Spleen (tissue), 11 donors: ENCODE data around the gene GMCL2. TPM values are rescaled to one million over a fixed set of nuclear protein-coding genes. Genes with fewer than 3 reads are reported as not detected.

Experiments
- DNase-seq: peaks from one replicate; pipeline ENCODE4 v3.0.0-alpha.2; 2020
- H3K27ac ChIP-seq, 8 donors: fragments of 200-600 bp; sonication (generic) in 7 of 8; 1 replicate in 4 of 8; 2 replicates in 4 of 8; pipeline versions ENCODE4 v1.5.0 to v1.8.0; 2016 to 2021; ENCODE audit warnings: inconsistent platforms in 4 of 8, mild to moderate bottlenecking in 4 of 8, moderate library complexity in 1 of 8
- H3K27me3 ChIP-seq, 7 donors: fragments of 200-600 bp; sonication (generic) in 6 of 7; replicated peaks in 1 of 7; 1 replicate in 4 of 7; 2 replicates in 3 of 7; pipeline versions ENCODE4 v1.5.0 to v1.8.0; 2016 to 2021; ENCODE audit warnings: inconsistent platforms in 3 of 7, mild to moderate bottlenecking in 1 of 7
- H3K36me3 ChIP-seq, 6 donors: fragments of 200-600 bp; sonication (generic) in 5 of 6; 1 replicate in 4 of 6; 2 replicates in 2 of 6; pipeline versions ENCODE4 v1.5.0 to v1.8.0; 2016 to 2021; ENCODE audit warnings: inconsistent platforms in 2 of 6
- H3K4me1 ChIP-seq, 6 donors: fragments of 200-600 bp; sonication (generic) in 5 of 6; 1 replicate in 3 of 6; 2 replicates in 3 of 6; pipeline versions ENCODE4 v1.5.0 to v1.8.0; 2016 to 2021; ENCODE audit warnings: inconsistent platforms in 3 of 6
- H3K4me3 ChIP-seq, 8 donors: fragments of 200-600 bp; sonication (generic) in 7 of 8; 1 replicate in 4 of 8; 2 replicates in 4 of 8; pipeline versions ENCODE4 v1.5.0 to v1.8.0; 2016 to 2021; ENCODE audit warnings: inconsistent platforms in 4 of 8, mild to moderate bottlenecking in 4 of 8, moderate library complexity in 2 of 8
- H3K9me3 ChIP-seq, 8 donors: fragments of 200-600 bp; sonication (generic) in 7 of 8; 1 replicate in 4 of 8; 2 replicates in 4 of 8; pipeline versions ENCODE4 v1.5.0 to v1.8.0; 2016 to 2021; ENCODE audit warnings: inconsistent platforms in 4 of 8
- CTCF ChIP-seq, 11 experiments: fragments of 200-600 bp in 7 of 11; fragments of 450-650 bp in 4 of 11; sonication (generic) in 4 of 11; IDR thresholded peaks in 8 of 11; conservative IDR thresholded peaks in 3 of 11; 1 replicate in 7 of 11; 2 replicates in 4 of 11; pipeline versions ENCODE4 v1.4.0 to v1.8.0; 2016 to 2021; ENCODE audit warnings: antibody characterized with exemption in 11 of 11, inconsistent platforms in 4 of 11, mild to moderate bottlenecking in 1 of 11
- POLR2A ChIP-seq, 3 donors: fragments of 450-650 bp; IDR thresholded peaks; one replicate each; pipeline ENCODE4 v1.5.1; 2017; ENCODE audit warnings: antibody characterized with exemption in 3 of 3, mild to moderate bottlenecking in 1 of 3
- POLR2AphosphoS5 ChIP-seq, 3 donors: sonication (generic); formaldehyde crosslinking; IDR thresholded peaks; one replicate each; pipeline ENCODE4 v1.5.1; 2017; ENCODE audit warnings: antibody characterized with exemption in 3 of 3
- WGBS, 5 donors: extraction: QIAGEN DNeasy Blood & Tissue Kit in 3 of 5; methylation state at CpG; one replicate each; pipeline versions ENCODE4 v1.1.5 to v1.1.7; 2013 to 2018; 5-methylcytosine and 5-hydroxymethylcytosine counted together
- intact Hi-C: fragments of 100-400 bp; cut with DNase I; formaldehyde crosslinking; loops from one replicate; pipeline ENCODE4 v1.15.0; 2023; ENCODE audit warnings: low total_unique reads
- polyA plus RNA-seq, 3 donors: library from polyadenylated mRNA; stranded (reverse); fragments of 200-250 nt; gene quantifications; one replicate each; pipeline ENCODE4 v1.2.1, GENCODE V29; 2013
- total RNA-seq, 7 donors: library from RNA; depleted of rRNA in 3 of 7; stranded (reverse); fragments of >200 nt in 3 of 7; fragmentation: NEBNext Ultra II Directional in 4 of 7; extraction: Animal tissue kit (Norgen Biotek cat#: 25700) in 4 of 7; gene quantifications; one replicate each; pipeline versions ENCODE4 v1.1.0 to v1.2.1, GENCODE V29; 2016 to 2021
- donor health status: healthy with polysubstance abuse.
- donor health status: DM: no; HTN: no; CAD: no; lungs with moderate emphysema.
- donor health status: DM: no; HTN: no; CAD: no.
- donor health status: Bipolar disorder and iron deficiency.
- donor health status: healthy.
- donor health status: DM: no; HTN: no; CAD: no.
- donor health status: DM: yes; HTN: yes; CAD: no.

The GMCL2 gene
- total and polyA plus RNA-seq, 10 donors: 0.03 TPM; not detected in 9

- intact Hi-C loops: no loop called here
- Histone ChIP-seq H3K4me3 (no peak overlapping the region), H3K9me3 (no peaks in the 10 kb centered on the region), H3K4me1 (peaks cover 0 to 32% (median 16%) of the 10 kb centered on the region in 6 donors), H3K27me3 (peaks cover 0 to 16% (median 0%) of the 10 kb centered on the region in 7 donors), H3K27ac (no peak overlapping the region), H3K36me3 (no peaks in the 10 kb centered on the region)
- 75 to 89% (median 80%) methylated on average over 8 of the region's 8 CpGs for WGBS, 5 donors
- DNase-seq: no peak
- TF ChIP-seq POLR2AphosphoS5 (IDR thresholded peaks at IDR 0.05) (no peak), CTCF (IDR thresholded peaks at IDR 0.05 in 8 of 11, conservative IDR thresholded peaks at IDR 0.05 in 3 of 11) (peak in 6 of 11 experiments; percentile 21 to 50 (median 32))
Observed at GRCh38 chr5:178196986-178197385, 9.8 kb upstream of the GMCL2 start.

- H3K4me3 ChIP-seq: no peak overlapping the region
- intact Hi-C loops: no loop called here
- no peak for TF ChIP-seq POLR2AphosphoS5 (IDR thresholded peaks at IDR 0.05)
- WGBS, 5 donors: 90 to 95% (median 94%) methylated on average over 7 of the region's 7 CpGs
- no peaks in the 10 kb centered on the region for H3K36me3 ChIP-seq
- H3K4me1 ChIP-seq: peaks cover 0 to 26% (median 10%) of the 10 kb centered on the region in 6 donors
- no peaks in the 10 kb centered on the region for H3K9me3 ChIP-seq
- DNase-seq: no peak
- no peak overlapping the region for H3K27ac ChIP-seq
- H3K27me3 ChIP-seq: peaks cover 0 to 22% (median 0%) of the 10 kb centered on the region in 7 donors
Observed at GRCh38 chr5:178196281-178196812, 9.2 kb upstream of the GMCL2 start.

GRCh38 chr5:178194026-178194425 is 6.9 kb upstream of the GMCL2 start:
- Histone ChIP-seq H3K27me3 (peaks cover 0 to 32% (median 0%) of the 10 kb centered on the region in 7 donors), H3K9me3 (no peaks in the 10 kb centered on the region), H3K4me3 (no peak overlapping the region), H3K27ac (no peak overlapping the region), H3K36me3 (no peaks in the 10 kb centered on the region), H3K4me1 (peaks cover 0 to 21% (median 8%) of the 10 kb centered on the region in 6 donors)
- DNase-seq: no peak
- intact Hi-C loops: no loop called here
- WGBS, 5 donors: 10 to 18% (median 13%) methylated on average over 6 to 7 of the region's 7 CpGs
- no peak for TF ChIP-seq POLR2A (IDR thresholded peaks at IDR 0.05)
- TF ChIP-seq POLR2AphosphoS5 (IDR thresholded peaks at IDR 0.05): no peak
- TF ChIP-seq CTCF (IDR thresholded peaks at IDR 0.05 in 8 of 11, conservative IDR thresholded peaks at IDR 0.05 in 3 of 11): no peak

- WGBS, 5 donors: 46 to 61% (median 49%) methylated on average over 8 of the region's 8 CpGs
- DNase-seq: no peak
- intact Hi-C loops: no loop called here
- no peaks in the 10 kb centered on the region for H3K36me3 ChIP-seq
- H3K9me3 ChIP-seq: no peaks in the 10 kb centered on the region
- peaks cover 0 to 19% (median 8%) of the 10 kb centered on the region in 6 donors for H3K4me1 ChIP-seq
- H3K27ac ChIP-seq: no peak overlapping the region
- TF ChIP-seq POLR2A (IDR thresholded peaks at IDR 0.05) (no peak), CTCF (IDR thresholded peaks at IDR 0.05 in 8 of 11, conservative IDR thresholded peaks at IDR 0.05 in 3 of 11) (no peak), POLR2AphosphoS5 (IDR thresholded peaks at IDR 0.05) (no peak)
- peaks cover 0 to 38% (median 0%) of the 10 kb centered on the region in 7 donors for H3K27me3 ChIP-seq
- H3K4me3 ChIP-seq: no peak overlapping the region
Observed at GRCh38 chr5:178193251-178193809, 6.2 kb upstream of the GMCL2 start.
